Measurements from ENCODE around the gene CDK3.
"Not testable (repeated sequence)": the region's sequence is repeated elsewhere in the genome, so short reads cannot be mapped to it uniquely, and the experiment has no call there.

CDK3 gene

DNA sequence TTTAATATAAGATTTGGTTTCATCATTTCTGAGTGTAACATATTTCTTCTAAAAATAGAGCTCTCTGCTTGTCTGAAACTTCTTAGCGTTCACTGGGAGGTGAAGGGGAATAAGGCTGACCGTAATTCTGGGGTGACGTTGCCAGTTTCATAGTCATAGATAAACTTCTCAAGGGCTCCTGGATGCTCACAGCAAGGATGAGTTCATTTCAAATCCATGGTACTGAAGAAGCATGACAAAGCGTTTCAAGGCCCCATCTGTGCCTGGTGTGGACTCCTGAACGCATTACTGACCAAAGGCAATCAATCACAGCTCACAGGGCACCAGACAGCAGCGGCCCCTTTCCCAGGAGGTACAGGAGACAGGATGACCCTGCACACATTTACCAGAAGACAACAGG lies 38.5 kb downstream of the CDK3 start:
- DNase-seq (ENCODE audit: low read depth): no peak

DNA sequence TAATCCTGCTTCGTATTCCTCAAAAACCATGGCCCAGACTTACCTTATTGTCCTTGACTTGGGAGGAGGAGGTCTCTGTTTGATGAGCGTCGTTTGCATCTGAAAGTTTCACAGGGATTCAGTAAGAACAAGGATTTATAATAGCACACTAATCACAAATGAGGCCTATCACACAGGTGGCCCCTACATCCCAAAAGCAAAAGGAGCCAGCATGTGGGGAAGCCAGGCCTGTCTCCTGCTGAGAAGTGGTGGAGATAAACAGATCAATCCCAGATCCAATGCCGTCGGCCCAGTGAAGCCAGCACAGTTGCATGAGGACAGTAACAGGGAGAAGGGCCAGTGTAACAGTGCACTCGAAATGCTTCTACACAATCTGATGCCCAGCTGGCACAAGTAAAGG lies 39.7 kb downstream of the CDK3 start:
- no peak for DNase-seq (ENCODE audit: low read depth)

DNA sequence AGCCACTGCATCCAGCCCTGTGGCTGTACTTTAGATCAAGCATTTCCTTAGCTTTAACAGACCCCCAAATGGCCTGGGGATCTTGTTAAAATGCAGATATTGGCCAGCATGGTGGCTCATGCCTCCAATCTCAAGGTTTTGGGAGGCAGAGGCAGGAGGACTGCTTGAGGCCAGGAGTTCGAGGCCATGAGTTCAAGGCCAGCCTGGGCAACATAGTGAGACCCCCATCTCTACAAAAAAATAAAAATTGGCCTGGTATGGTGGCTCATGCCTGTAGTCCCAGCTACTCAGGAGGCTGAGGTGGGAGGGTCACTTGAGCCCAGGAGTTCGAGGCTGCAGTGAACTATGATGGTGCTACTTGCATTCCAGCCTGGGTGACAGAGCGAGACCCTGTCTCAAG lies 42.2 kb downstream of the CDK3 start:
- DNase-seq (ENCODE audit: low read depth): not testable (repeated sequence)

DNA sequence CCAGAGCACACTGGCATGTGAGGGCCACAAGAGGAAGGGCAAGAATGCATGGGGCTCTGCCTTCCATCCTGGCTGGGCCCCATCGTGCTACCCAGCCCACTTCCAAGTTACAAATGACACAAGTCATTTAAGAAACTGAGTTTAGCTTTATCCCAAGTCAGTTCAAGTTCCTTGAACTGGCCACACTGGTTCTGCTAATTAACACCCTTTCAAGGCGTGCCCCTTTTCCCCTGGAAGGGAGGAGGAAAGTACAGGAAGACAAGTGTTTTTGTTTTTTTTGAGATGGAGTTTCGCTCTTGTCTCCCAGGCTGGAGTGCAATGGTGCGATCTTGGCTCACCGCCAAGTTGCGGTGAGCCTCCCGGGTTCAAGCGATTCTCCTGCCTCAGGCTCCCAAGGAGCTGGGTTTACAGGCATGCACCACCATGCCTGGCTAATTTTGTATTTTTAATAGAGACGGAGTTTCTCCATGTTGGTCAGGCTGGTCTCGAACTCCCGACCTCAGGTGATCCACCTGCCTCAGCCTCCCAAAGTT lies 43.9 kb downstream of the CDK3 start:
- DNase-seq (ENCODE audit: low read depth): not testable (repeated sequence)

DNA sequence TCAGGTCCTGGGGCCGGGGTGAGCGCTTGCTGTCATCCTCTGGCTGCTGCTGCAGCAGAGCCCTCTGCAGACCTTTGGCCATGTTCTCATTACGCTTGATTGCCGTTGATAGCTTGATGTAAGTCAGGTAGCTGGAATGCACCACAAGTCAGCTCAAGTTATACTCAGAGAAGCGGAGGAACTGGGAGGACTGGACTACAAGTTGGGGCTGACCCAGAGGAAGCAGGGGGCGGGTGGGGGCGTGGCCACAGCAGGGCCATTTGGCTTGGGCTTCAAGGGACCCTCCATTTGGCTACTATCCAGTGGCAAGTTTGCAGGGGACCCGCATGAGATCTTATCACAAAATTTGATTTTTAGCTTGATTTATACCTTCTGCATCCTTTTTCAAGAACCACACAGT lies 45.4 kb downstream of the CDK3 start:
- no peak for DNase-seq (ENCODE audit: low read depth)

DNA sequence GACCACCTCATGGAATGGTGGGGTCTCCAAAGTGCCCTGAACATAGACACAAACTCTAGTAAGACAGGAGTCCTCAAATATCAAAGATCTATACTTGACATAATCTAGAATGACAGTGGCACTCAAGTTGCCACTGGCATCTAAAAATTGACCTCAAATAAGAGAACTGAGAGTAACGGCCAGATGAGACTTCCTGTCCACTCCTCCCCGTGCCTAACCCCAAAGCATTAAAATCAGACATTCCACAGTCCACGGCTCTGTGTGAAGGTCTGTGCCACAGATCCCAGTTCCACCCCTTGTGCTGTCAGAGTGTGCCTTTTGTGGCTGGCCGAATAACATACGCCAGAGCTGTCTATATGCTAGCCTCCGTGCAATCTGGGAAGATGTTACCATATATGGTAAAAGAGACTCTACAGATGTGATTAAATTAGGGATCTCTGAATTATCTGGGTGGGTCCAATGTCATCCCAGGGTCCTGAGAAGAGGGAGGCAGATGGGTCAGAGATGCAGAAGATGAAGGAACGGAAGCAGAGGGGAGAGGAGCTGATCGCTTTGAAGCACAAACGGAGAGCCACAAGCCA lies 47.5 kb downstream of the CDK3 start:
- DNase-seq (ENCODE audit: low read depth): no peak

DNA sequence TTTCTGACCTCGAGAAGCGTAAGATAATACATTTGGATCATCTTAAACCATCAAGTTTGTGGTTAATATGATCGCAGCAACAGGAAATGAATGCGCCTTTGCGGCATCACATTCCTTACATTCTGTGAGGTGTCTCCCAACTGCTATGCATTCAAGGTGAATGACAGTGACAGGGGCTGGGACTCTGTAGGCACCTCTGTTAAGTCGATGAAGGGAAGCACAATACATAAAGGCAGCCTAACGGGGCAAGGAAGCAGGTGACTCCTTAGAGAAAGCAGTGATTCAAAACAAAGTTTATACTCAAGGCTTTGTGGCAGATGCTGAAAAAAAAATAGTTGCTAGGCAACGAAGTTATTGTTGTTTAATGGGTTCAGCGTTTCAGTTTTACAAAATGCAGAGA lies 48.1 kb downstream of the CDK3 start:
- DNase-seq (ENCODE audit: low read depth): no peak

DNA sequence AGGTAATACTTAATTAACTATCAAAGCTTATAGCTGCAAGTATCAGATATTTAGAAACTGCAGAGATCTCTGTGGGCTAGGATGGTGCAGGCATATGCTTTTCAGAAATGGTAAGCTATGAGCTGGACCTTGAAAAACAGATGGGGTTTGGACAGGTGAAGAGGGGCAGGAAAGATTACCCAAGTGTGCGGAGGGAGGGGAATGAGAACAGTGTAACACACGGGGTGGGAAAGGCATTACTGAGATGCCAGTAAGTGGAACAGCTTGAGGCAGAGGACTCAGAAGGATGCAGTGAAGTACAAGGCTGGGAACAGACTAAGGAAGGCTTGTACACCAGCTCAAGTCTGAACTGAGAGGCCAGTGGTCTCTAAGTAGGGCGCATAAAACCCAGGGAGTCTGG lies 48.6 kb downstream of the CDK3 start:
- no peak for DNase-seq (ENCODE audit: low read depth)

DNA sequence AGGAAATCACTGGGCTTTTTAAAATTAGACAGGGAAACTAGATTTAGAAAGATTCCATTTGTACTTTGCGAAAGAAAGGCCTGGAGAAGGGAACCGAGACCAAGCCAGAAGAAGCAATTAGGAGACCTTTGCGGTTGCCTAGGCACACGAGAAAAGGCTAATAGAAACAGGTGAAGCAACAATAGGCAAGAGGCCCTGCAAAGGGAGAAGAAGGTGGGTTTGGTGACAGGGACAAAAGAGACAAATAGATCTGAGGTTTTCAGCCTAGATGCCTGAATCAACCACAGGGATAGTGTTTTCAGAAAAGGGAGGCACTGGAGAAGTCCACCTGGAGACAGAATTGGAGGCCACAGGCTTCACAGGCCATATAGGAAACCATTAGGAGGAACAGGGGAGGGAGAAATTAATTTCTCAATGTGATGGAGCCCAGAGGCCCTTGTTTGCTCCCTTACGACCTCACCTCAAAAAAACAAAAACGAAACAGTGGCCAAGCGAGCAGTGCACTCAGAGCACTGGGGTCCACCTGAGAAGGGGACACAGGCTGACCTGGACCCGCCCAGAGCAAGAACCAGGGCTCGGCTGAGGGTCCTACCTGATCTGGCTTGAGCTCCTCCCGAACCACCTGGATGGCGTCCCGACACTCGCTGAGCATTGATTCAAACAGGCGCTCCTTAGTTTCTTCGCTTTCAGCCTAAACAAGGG lies 49.3 kb downstream of the CDK3 start:
- no peak for DNase-seq (ENCODE audit: low read depth)

DNA sequence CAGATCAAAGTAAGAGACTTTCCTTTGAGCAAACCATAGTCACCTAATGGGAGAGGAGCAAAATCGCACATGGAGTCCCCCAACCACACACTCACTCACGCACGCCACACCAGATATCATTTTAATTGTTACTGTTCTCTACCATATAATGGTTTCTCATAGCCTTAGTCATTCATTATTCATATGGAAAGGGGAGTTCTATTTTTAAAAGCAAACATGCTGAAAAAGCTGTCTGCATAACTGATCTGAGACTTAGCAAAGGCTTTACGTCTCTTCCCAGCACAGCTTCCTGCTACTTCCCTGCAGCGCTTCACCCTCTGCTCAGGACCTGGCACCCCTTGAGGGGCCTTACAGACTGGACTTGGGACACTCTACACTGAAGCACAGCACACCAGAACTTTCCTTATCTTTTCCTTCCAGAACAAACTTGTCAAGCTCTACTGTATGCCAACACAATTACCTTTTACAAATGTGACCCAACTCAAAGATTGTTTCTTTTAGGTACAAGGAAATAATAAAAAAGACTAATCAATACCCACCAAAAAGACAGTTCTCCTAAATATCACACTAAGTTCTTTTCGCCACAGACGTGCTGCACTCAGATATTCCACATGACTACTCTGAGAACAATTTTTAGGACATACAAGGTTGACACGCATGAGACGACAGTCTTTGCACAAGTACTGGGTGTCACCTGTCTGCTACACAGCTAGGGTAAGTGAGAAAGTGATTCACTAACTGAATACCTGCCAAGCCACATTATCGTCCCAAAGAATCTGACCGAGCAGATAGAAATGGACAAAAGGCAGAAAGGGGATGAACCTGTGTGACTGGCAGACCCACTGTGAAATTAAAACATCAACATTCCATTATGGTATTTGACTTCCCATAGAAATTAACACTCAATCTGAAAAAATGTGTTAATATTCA lies 50.1 kb downstream of the CDK3 start:
- DNase-seq (ENCODE audit: low read depth): no peak

DNA sequence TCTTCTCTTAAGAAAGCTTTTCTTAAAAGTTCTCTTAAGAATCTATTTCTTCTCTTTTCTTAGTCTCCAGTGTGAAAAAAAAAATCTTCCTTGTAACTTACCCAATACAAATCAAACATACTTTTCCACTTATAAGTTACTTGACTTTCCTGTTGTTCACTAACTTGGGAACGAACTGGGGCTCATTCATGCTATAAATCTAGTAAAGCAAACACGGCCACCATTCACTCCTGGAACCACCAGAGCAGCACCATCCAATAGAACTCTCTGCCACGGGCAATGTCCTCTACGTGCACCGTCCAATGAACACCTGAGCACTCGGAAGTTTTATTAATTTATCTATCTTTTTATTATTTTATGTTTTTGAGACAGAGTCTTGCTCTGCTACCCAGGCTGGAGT lies 50.9 kb downstream of the CDK3 start:
- DNase-seq (ENCODE audit: low read depth): no peak

DNA sequence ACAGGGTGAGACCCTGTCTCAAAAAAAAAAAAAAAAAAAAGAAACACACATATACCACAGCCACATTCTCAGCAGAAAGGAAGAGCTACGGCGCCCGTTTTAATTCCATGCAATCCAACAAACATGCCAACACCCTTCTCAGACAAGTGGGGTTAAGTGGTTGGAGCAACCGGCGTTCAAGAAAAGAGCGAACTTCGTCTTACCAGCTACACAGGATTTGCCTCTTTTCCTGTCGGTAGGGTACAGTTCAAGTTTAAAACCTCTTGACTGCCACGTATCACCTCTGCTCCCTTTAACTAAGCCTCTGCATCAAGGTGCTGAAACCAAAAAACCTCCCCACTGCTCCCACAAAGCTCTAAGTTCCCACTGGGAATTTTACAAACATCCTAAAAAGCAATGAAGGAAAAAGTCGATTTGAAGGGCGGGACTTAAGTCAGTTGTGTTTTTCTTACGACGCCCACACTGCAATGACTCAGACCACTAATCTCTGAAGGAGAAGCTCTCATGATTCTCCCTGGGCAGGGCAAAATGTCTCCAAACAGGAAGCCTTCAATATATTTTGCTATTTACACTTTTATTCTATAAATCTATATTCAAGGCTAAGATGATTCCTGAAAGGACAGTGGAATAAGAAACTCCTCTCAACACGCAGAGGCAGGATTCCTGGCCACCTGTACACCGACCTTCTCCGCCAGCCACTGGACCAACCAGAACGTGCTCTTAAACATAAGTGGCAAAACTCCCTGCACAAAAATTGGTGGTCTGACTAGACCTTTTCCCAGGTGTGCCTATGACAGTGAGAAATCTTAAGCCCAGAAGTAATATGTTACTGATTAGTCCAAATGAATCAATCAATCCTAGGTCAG lies 52.8 kb downstream of the CDK3 start:
- DNase-seq (ENCODE audit: low read depth): no peak

DNA sequence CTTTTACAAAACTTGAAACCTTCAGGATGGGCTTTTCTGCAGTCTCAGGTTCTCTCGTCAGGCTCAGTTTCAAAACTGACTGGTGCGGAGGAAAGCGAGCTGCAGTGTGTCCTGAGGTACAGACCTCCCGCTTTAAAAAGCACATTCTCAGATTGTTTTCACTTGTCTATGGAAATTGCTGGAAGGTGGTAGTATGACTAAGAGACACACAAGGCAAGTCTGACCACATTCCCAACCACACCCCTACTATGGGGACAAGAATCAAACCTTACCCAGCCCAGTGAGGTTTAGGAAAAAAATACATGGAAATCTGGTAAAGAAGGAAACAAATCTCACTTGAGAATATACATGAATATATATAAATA lies 53.4 kb downstream of the CDK3 start:
- DNase-seq (ENCODE audit: low read depth): no peak
